K562 (cell line): ENCODE measurements around the gene UTP4. TPM values are rescaled to one million over a fixed set of nuclear protein-coding genes. Genes with fewer than 3 reads are reported as not detected.

Source experiments
- ATF7 ChIP-seq: fragments of 450-650 bp; IDR thresholded peaks from 2 replicates; pipeline ENCODE4 v1.7.1; 2014; ENCODE audit warnings: mild to moderate bottlenecking, moderate library complexity
- BRF1 ChIP-seq: IDR thresholded peaks from 3 replicates; pipeline ENCODE4 v1.6.1; 2011; ENCODE audit warnings: borderline replicate concordance, mild to moderate bottlenecking; ENCODE audit not compliant: insufficient read length; ENCODE audit errors: extremely low read depth
- CREBBP ChIP-seq: IDR thresholded peaks from one replicate; pipeline ENCODE4 v1.6.1; 2012; ENCODE audit warnings: low read depth, mild to moderate bottlenecking, control low read depth, inconsistent platforms, low read length
- EP300 ChIP-seq: IDR thresholded peaks from 2 replicates; pipeline ENCODE4 v1.6.1; 2012; ENCODE audit warnings: low read length, improper control_type of control experiment
- ESRRA ChIP-seq: fragments of 450-650 bp; IDR thresholded peaks from 2 replicates; pipeline ENCODE4 v1.6.1; 2014; ENCODE audit warnings: low read depth, mild to moderate bottlenecking, moderate library complexity, borderline replicate concordance
- FUS ChIP-seq: fragments of 200-400 bp; formaldehyde crosslinking; optimal IDR thresholded peaks from 2 replicates; pipeline ENCODE3; 2017; ENCODE audit warnings: low read depth, low read length
- GATAD2B ChIP-seq: fragments of 450-650 bp; IDR thresholded peaks from 2 replicates; pipeline ENCODE4 v1.6.1; 2017; ENCODE audit warnings: mild to moderate bottlenecking, borderline replicate concordance
- HDAC1 ChIP-seq, 2 experiments: fragments of 450-650 bp; IDR thresholded peaks; 2 replicates each; pipeline ENCODE4 v1.6.1; 2016 to 2017; ENCODE audit warnings: inconsistent platforms in 1 of 2, mild to moderate bottlenecking in 1 of 2, moderate library complexity in 1 of 2
- KDM1A ChIP-seq, 2 experiments: fragments of 450-650 bp; IDR thresholded peaks; 2 replicates each; pipeline ENCODE4 v1.6.1; 2016; ENCODE audit warnings: mild to moderate bottlenecking in 2 of 2
- NCOR1 ChIP-seq: fragments of 450-650 bp; IDR thresholded peaks from 2 replicates; pipeline ENCODE4 v1.6.1; 2016; ENCODE audit warnings: mild to moderate bottlenecking, moderate library complexity
- POLR3A ChIP-seq: IDR thresholded peaks from 2 replicates; pipeline ENCODE4 v1.6.1; 2011; ENCODE audit warnings: borderline replicate concordance, mild to moderate bottlenecking, moderate library complexity; ENCODE audit not compliant: insufficient read length, insufficient read depth; ENCODE audit errors: extremely low read depth
- RAD51 ChIP-seq: fragments of 450-650 bp; IDR thresholded peaks from 2 replicates; pipeline ENCODE4 v1.7.1; 2016; ENCODE audit warnings: low read depth, mild to moderate bottlenecking, borderline replicate concordance
- RBM22 ChIP-seq: fragments of 200-400 bp; formaldehyde crosslinking; IDR thresholded peaks from 2 replicates; pipeline ENCODE4 v1.6.1; 2018; ENCODE audit warnings: low read length, low read depth; ENCODE audit not compliant: poor library complexity, severe bottlenecking
- SMARCA4 ChIP-seq: fragments of 450-650 bp; IDR thresholded peaks from 2 replicates; pipeline ENCODE4 v1.6.1; 2016
- SMARCE1 ChIP-seq: fragments of 450-650 bp; IDR thresholded peaks from 2 replicates; pipeline ENCODE4 v1.7.1; 2016; ENCODE audit warnings: mild to moderate bottlenecking
- STAT5A ChIP-seq: IDR thresholded peaks from 2 replicates; pipeline ENCODE4 v1.6.1; 2012; ENCODE audit warnings: low read length, inconsistent platforms, borderline replicate concordance
- TBL1XR1 ChIP-seq, 2 experiments: IDR thresholded peaks; 2 replicates each; pipeline ENCODE4 v1.6.1; 2012; ENCODE audit warnings: improper control_type of control experiment in 2 of 2, low read length in 2 of 2, mild to moderate bottlenecking in 1 of 2
- ZFP1 ChIP-seq: fragments of 450-650 bp; formaldehyde crosslinking; IDR thresholded peaks from 2 replicates; pipeline ENCODE4 v1.4.0; 2020; ENCODE audit warnings: mild to moderate bottlenecking, mixed read lengths
- ZKSCAN3 ChIP-seq: fragments of 250-450 bp; sonication (Bioruptor Pico); IDR thresholded peaks from 2 replicates; pipeline ENCODE4 v1.4.0; 2020
- ZNF184 ChIP-seq: sonication (generic); formaldehyde crosslinking; IDR thresholded peaks from 2 replicates; pipeline ENCODE4 v1.5.0; 2020; ENCODE audit warnings: missing genetic modification reagents
- ZNF197 ChIP-seq: fragments of 200-800 bp; sonication (Bioruptor generic); IDR thresholded peaks from 2 replicates; pipeline ENCODE4 v1.6.1; 2016; ENCODE audit warnings: low read depth, missing genetic modification characterization, missing compliant biosample characterization
- ZNF583 ChIP-seq: fragments of 250-450 bp; sonication (Bioruptor Pico); IDR thresholded peaks from 2 replicates; pipeline ENCODE4 v1.4.0; 2020
- ZNF785 ChIP-seq: fragments of 250-450 bp; sonication (Bioruptor Pico); IDR thresholded peaks from 2 replicates; pipeline ENCODE4 v1.4.0; 2020; ENCODE audit warnings: mild to moderate bottlenecking
- polyA plus RNA-seq, 8 experiments: library from polyadenylated mRNA; depleted of rRNA in 4 of 8; stranded (reverse) in 5 of 8; unstranded in 3 of 8; fragments of >200 nt; fragmentation: Nextera tagmentation in 2 of 8; fragmentation: Illumina TruSeq in 1 of 8; extraction: Ambion mirVana in 2 of 8; extraction: Trizol in 1 of 8; gene quantifications; 2 replicates each; pipeline versions ENCODE4 v1.2.1 to v1.2.3, GENCODE V29; 2011 to 2014; ENCODE audit warnings: inconsistent platforms in 1 of 8, missing spikeins in 1 of 8
- total RNA-seq, 7 experiments: library from RNA; depleted of rRNA in 6 of 7; stranded (reverse); fragments of >200 nt in 6 of 7; fragmentation: Illumina TruSeq in 2 of 7; extraction: Trizol in 2 of 7; gene quantifications; 2 replicates each; pipeline versions ENCODE4 v1.2.1 to v1.2.3, GENCODE V29; 2011 to 2021; ENCODE audit warnings: low replicate concordance in 1 of 7
- TF ChIP-seq, protein P1 (sequence below): fragments of 200-800 bp; sonication (Bioruptor generic); IDR thresholded peaks from 2 replicates; pipeline ENCODE4 v1.6.1; 2017; ENCODE audit warnings: missing genetic modification characterization, missing compliant biosample characterization

Gene UTP4
- total and polyA plus RNA-seq, 9 of the 15 experiments (the other 6 are each of a cell fraction or from before 2014, with no cell fraction given), result 46.1 to 203 (median 145) TPM

DNA sequence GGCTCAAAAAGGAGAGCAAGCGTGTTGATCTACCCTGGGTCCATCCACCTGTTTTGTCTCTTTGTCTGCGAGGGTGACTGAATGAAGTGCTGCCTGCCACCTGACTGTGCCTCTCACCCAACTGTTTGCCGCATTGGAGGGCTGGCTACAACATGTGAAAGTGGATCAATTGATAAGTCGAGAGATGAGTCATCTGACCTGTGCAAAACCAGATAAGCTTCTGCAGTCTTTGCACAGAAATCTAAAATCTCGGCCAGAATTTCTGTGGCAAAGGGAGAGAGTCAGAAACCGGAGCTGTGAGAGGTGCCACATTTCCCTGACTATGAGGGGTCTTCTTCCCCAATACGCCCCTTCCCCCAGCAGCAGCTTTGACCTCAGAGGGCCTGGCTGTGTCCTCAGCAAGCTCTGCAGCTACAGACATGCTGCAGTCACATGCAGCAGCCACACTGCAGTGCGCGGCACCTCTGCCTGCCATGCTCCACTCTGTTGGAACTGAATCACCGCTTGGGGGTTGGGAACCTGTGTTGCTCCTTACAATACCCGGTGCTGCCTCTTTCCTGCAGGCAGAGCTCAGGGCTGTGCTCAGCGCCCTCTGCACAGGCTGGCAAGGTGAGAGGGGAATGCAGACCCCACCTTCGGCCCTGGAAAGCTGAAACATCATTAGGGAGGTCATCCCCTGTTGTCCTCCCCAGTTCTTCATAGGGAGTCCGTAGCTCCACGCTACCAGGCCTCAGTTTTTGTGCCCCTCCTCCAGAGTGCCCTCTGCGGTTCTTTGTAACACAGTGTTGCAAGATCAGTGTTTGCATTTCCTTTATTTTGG, 43.1 kb upstream of the UTP4 start (continued):
- TF ChIP-seq CREBBP (no peak), ATF7 (peak; percentile 49; the same call in 1 of the 2 replicates), KDM1A (IDR thresholded peaks at IDR 0.05) (peak; percentile 84 to 91), SMARCE1 (peak; percentile 95), STAT5A (peak; percentile 28; the same call in 1 of the 2 replicates), ZKSCAN3 (CRISPR knock-in tag) (no peak), BRF1 (no peak), EP300 (peak; percentile 69), NCOR1 (peak; percentile 64), RBM22 (no peak), RAD51 (no peak), POLR3A (no peak), GATAD2B (no peak), ZNF583 (no peak), ESRRA (no peak), ZFP1 (no peak), HDAC1 (IDR thresholded peaks at IDR 0.05) (peak in 1 of 2 experiments; percentile 30; a peak in 1 of 4 replicates), ZNF197 (CRISPR knock-in tag) (no peak), ZNF785 (no peak), SMARCA4 (peak; percentile 89), FUS (no peak), TBL1XR1 (IDR thresholded peaks at IDR 0.05; ENCODE audit: low read length in 2 of 2) (0 out of 4 replicates have a peak, but pooled peaks of 1 of the 2 experiments have one; percentile 23), ZNF184 (CRISPR knock-in tag) (no peak)
- TF ChIP-seq, protein P1, sequence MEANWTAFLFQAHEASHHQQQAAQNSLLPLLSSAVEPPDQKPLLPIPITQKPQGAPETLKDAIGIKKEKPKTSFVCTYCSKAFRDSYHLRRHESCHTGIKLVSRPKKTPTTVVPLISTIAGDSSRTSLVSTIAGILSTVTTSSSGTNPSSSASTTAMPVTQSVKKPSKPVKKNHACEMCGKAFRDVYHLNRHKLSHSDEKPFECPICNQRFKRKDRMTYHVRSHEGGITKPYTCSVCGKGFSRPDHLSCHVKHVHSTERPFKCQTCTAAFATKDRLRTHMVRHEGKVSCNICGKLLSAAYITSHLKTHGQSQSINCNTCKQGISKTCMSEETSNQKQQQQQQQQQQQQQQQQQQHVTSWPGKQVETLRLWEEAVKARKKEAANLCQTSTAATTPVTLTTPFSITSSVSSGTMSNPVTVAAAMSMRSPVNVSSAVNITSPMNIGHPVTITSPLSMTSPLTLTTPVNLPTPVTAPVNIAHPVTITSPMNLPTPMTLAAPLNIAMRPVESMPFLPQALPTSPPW, result no peak
